GM18951 (cell line): ENCODE results near the gene SDK1.

ENCODE experiments used
- POLR2A ChIP-seq: IDR thresholded peaks from 4 replicates; pipeline ENCODE4 v1.6.1; 2011; ENCODE audit warnings: mild to moderate bottlenecking; ENCODE audit not compliant: insufficient read length, insufficient read depth; ENCODE audit errors: extremely low read depth
- in situ Hi-C: fragments of 300-500 bp; cut with MboI; formaldehyde crosslinking; loops from one replicate; pipeline ENCODE4 v1.12.0; 2022; ENCODE audit warnings: low sequenced_read_pairs, mixed read lengths, inconsistent platforms; ENCODE audit not compliant: unreplicated experiment

Gene SDK1

GRCh38 chr7:3425087-3425486 is 124.0 kb downstream of the SDK1 start:
- no peak for TF ChIP-seq POLR2A
- in situ Hi-C loops, result no loop called here

GRCh38 chr7:3426064-3426463 is 125.0 kb downstream of the SDK1 start:
- in situ Hi-C loops, result no loop called here
- TF ChIP-seq POLR2A, result no peak

GRCh38 chr7:3427957-3428356 is 126.9 kb downstream of the SDK1 start:
- in situ Hi-C loops, result no loop called here
- no peak for TF ChIP-seq POLR2A

- in situ Hi-C loops, result no loop called here
- no peak for TF ChIP-seq POLR2A
Observed at GRCh38 chr7:3429981-3430380, 128.9 kb downstream of the SDK1 start.

- no peak for TF ChIP-seq POLR2A
- in situ Hi-C loops, result no loop called here
Observed at GRCh38 chr7:3430588-3430987, 129.5 kb downstream of the SDK1 start.

GRCh38 chr7:3431306-3431705 is 130.3 kb downstream of the SDK1 start:
- in situ Hi-C loops, result no loop called here
- no peak for TF ChIP-seq POLR2A

- TF ChIP-seq POLR2A, result no peak
Observed at GRCh38 chr7:3432911-3433310, 131.9 kb downstream of the SDK1 start.

GRCh38 chr7:3434611-3435010 is 133.6 kb downstream of the SDK1 start:
- TF ChIP-seq POLR2A, result no peak
- in situ Hi-C loops, result no loop called here

More at GRCh38 chr7:3432911-3433310, 131.9 kb downstream of the SDK1 start:
- in situ Hi-C loops, result no loop called here

- in situ Hi-C loops, result no loop called here
- TF ChIP-seq POLR2A, result no peak
Observed at GRCh38 chr7:3436112-3436511, 135.1 kb downstream of the SDK1 start.

- TF ChIP-seq POLR2A, result no peak
- in situ Hi-C loops, result no loop called here
Observed at GRCh38 chr7:3436746-3437145, 135.7 kb downstream of the SDK1 start.

- in situ Hi-C loops, result no loop called here
- TF ChIP-seq POLR2A, result no peak
Observed at GRCh38 chr7:3437467-3437866, 136.4 kb downstream of the SDK1 start.

GRCh38 chr7:3438352-3438751 is 137.3 kb downstream of the SDK1 start:
- in situ Hi-C loops, result no loop called here
- TF ChIP-seq POLR2A, result no peak

- no peak for TF ChIP-seq POLR2A
- in situ Hi-C loops, result no loop called here
Observed at GRCh38 chr7:3439333-3440030, 138.4 kb downstream of the SDK1 start.

GRCh38 chr7:3440509-3440908 is 139.5 kb downstream of the SDK1 start:
- in situ Hi-C loops, result no loop called here

GRCh38 chr7:3443716-3444115 is 142.7 kb downstream of the SDK1 start:
- no peak for TF ChIP-seq POLR2A
- in situ Hi-C loops, result no loop called here

More at GRCh38 chr7:3440509-3440908, 139.5 kb downstream of the SDK1 start:
- no peak for TF ChIP-seq POLR2A
